ENCODE measurements around the gene MAD1L1. TPM values are rescaled to one million over a fixed set of nuclear protein-coding genes. Genes with fewer than 3 reads are reported as not detected.

Gene MAD1L1
- total RNA-seq, 1 donor from 2014 or later: 53.8 TPM

- H3K9me3 Mint-ChIP-seq: peaks cover 4% of the 10 kb centered on the region
- H3K4me1 Mint-ChIP-seq: peaks cover 23% of the 10 kb centered on the region
- no peak overlapping the region for H3K27ac Mint-ChIP-seq (ENCODE audit: unreplicated experiment)
- H3K27me3 Mint-ChIP-seq (ENCODE audit: low read depth): no peaks in the 10 kb centered on the region
- H3K4me3 Mint-ChIP-seq: no peak overlapping the region
- TF ChIP-seq CTCF (conservative IDR thresholded peaks at IDR 0.05): no peak
- no peak for DNase-seq (ENCODE audit: low read depth, low spot score)
- peaks cover 22% of the 10 kb centered on the region for H3K36me3 Mint-ChIP-seq (ENCODE audit: low read depth)
These were observed 191.0 kb downstream of the MAD1L1 start for GRCh38 chr7:2041496-2042367.

GRCh38 chr7:2040893-2041270, 191.9 kb downstream of the MAD1L1 start:
- H3K36me3 Mint-ChIP-seq (ENCODE audit: low read depth): peaks cover 22% of the 10 kb centered on the region
- H3K27ac Mint-ChIP-seq (ENCODE audit: unreplicated experiment): no peak overlapping the region
- no peak overlapping the region for H3K4me3 Mint-ChIP-seq
- no peaks in the 10 kb centered on the region for H3K27me3 Mint-ChIP-seq (ENCODE audit: low read depth)
- peaks cover 4% of the 10 kb centered on the region for H3K9me3 Mint-ChIP-seq
- no peak for TF ChIP-seq CTCF (conservative IDR thresholded peaks at IDR 0.05)
- no peak for DNase-seq (ENCODE audit: low read depth, low spot score)
- peaks cover 23% of the 10 kb centered on the region for H3K4me1 Mint-ChIP-seq

GRCh38 chr7:2040201-2040892, 192.4 kb downstream of the MAD1L1 start:
- H3K27ac Mint-ChIP-seq (ENCODE audit: unreplicated experiment): no peak overlapping the region
- no peak for DNase-seq (ENCODE audit: low read depth, low spot score)
- peaks cover 23% of the 10 kb centered on the region for H3K4me1 Mint-ChIP-seq
- peaks cover 4% of the 10 kb centered on the region for H3K9me3 Mint-ChIP-seq
- peaks cover 22% of the 10 kb centered on the region for H3K36me3 Mint-ChIP-seq (ENCODE audit: low read depth)
- H3K27me3 Mint-ChIP-seq (ENCODE audit: low read depth): no peaks in the 10 kb centered on the region
- no peak for TF ChIP-seq CTCF (conservative IDR thresholded peaks at IDR 0.05)
- H3K4me3 Mint-ChIP-seq: no peak overlapping the region

- no peak for TF ChIP-seq CTCF (conservative IDR thresholded peaks at IDR 0.05)
- DNase-seq (ENCODE audit: low read depth, low spot score): no peak
- H3K36me3 Mint-ChIP-seq (ENCODE audit: low read depth): peaks cover 20% of the 10 kb centered on the region
- peaks cover 4% of the 10 kb centered on the region for H3K9me3 Mint-ChIP-seq
- H3K27ac Mint-ChIP-seq (ENCODE audit: unreplicated experiment): peak overlapping the region; percentile 73
- H3K4me1 Mint-ChIP-seq: peaks cover 30% of the 10 kb centered on the region
- H3K27me3 Mint-ChIP-seq (ENCODE audit: low read depth): no peaks in the 10 kb centered on the region
- H3K4me3 Mint-ChIP-seq: no peak overlapping the region
These were observed 193.6 kb downstream of the MAD1L1 start for GRCh38 chr7:2038931-2039728.

GRCh38 chr7:2037808-2038522, 194.8 kb downstream of the MAD1L1 start:
- Mint-ChIP-seq H3K9me3 (peaks cover 4% of the 10 kb centered on the region), H3K36me3 (ENCODE audit: low read depth) (peaks cover 16% of the 10 kb centered on the region), H3K4me1 (peaks cover 35% of the 10 kb centered on the region), H3K27me3 (ENCODE audit: low read depth) (no peaks in the 10 kb centered on the region), H3K4me3 (no peak overlapping the region), H3K27ac (ENCODE audit: unreplicated experiment) (no peak overlapping the region)
- no peak for DNase-seq (ENCODE audit: low read depth, low spot score)
- no peak for TF ChIP-seq CTCF (conservative IDR thresholded peaks at IDR 0.05)

Measured in neural crest cell (in vitro differentiated cells).